ENCODE measurements around the gene TBCEL.

- no peak for TF ChIP-seq CTCF (IDR thresholded peaks at IDR 0.05)
- TF ChIP-seq POLR2A (IDR thresholded peaks at IDR 0.05) = no peak
Measured at GRCh38 chr11:121117788-121118187, 93.9 kb downstream of the TBCEL start.
